Fibroblast of skin of left biceps (primary cell): ENCODE data around the gene NCOA1.
A peak's percentile ranks its signal among the peaks of the same experiment; 100 is the strongest.
"Not testable (repeated sequence)": the region's sequence is repeated elsewhere in the genome, so short reads cannot be mapped to it uniquely, and the experiment has no call there.

Source experiments
- DNase-seq, 2 experiments: peaks; one replicate each; pipeline ENCODE4 v3.0.0-alpha.2; 2013; ENCODE audit warnings: low read depth in 2 of 2

NCOA1 gene

GRCh38 chr2:24787532-24787931 is 296.5 kb downstream of the NCOA1 start:
- no peak for DNase-seq

DNA sequence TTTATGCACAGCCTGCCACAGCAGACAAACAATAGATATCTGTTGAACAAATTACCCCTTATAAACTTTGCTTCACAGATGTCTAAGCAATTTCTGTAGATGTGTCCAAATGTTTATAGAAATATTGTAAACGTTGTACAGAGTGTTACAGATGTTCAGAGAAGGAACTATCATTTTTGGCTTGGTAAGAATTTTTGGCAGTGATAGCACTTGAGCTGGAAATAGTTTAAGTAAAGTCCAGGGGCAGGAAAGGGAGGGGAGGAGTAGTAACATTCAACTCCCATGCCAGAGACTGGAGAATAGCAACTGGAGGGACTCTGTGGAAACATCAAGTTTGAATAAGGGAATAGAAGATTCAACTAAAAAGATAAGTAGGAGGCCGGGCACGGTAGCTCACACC is 297.8 kb downstream of the NCOA1 start:
- no peak for DNase-seq

GRCh38 chr2:24791452-24791851 is 300.4 kb downstream of the NCOA1 start:
- no peak for DNase-seq

- no peak for DNase-seq
These were observed 301.5 kb downstream of the NCOA1 start for GRCh38 chr2:24792542-24792873.

- DNase-seq = peak; percentile 89
These were observed 302.1 kb downstream of the NCOA1 start, which contains the start of the genes CENPO and PTRHD1 for GRCh38 chr2:24792874-24793760. TSS of gene CENPO (plus strand) at chr2:24793425. CDS start at chr2:24793920, 495 bp downstream. TSS of gene PTRHD1 (minus strand) at chr2:24793391. CDS start at chr2:24793377, 14 bp downstream.

DNA sequence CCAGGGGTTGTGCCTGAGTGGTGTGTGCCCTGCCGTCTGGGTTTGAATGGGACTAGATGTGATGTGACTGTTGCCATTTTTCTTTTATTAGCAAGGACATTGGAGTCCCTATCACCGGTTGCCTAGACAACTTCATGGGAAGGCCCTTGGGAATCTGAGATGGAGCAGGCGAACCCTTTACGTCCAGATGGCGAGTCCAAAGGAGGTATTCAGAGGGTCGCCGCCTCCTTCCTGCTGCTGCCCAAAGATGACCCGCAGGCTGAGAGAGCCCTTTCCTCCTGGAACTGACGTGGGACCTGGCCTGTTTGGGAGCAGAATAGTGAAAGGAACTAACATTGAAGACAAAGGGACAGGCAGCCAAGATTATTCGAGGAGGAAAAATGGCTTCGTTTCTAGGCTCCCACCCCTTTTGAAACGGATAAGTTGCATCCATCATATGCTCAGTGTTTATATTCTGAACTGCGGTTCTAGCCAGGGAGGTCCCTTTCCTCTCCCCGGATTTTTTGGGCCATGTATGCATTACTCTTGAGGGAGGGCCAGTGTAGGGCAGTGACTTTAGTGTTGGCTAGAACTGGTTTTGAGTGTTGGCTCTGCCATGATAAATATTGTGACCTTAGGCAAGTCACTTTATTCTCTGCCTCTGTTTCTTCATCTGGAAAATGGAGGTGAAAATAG is 302.8 kb downstream of the NCOA1 start:
- no peak for DNase-seq

GRCh38 chr2:24797644-24798043 is 306.6 kb downstream of the NCOA1 start:
- no peak for DNase-seq

DNA sequence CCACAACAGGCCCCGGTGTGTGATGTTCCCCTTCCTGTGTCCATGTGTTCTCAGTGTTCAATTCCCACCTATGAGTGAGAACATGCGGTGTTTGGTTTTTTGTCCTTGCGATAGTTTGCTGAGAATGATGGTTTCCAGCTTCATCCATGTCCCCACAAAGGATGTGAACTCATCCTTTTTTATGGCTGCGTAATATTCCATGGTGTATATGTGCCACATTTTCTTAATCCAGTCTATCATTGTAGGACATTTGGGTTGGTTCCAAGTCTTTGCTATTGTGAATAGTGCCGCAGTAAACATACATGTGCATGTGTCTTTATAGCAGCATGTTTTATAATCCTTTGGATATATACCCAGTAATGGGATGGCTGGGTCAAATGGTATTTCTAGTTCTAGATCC is 309.4 kb downstream of the NCOA1 start:
- DNase-seq = not testable (repeated sequence)

GRCh38 chr2:24805811-24806660 is 315.0 kb downstream of the NCOA1 start:
- DNase-seq = not testable (repeated sequence)

GRCh38 chr2:24806661-24807036 is 315.6 kb downstream of the NCOA1 start:
- no peak for DNase-seq

DNA sequence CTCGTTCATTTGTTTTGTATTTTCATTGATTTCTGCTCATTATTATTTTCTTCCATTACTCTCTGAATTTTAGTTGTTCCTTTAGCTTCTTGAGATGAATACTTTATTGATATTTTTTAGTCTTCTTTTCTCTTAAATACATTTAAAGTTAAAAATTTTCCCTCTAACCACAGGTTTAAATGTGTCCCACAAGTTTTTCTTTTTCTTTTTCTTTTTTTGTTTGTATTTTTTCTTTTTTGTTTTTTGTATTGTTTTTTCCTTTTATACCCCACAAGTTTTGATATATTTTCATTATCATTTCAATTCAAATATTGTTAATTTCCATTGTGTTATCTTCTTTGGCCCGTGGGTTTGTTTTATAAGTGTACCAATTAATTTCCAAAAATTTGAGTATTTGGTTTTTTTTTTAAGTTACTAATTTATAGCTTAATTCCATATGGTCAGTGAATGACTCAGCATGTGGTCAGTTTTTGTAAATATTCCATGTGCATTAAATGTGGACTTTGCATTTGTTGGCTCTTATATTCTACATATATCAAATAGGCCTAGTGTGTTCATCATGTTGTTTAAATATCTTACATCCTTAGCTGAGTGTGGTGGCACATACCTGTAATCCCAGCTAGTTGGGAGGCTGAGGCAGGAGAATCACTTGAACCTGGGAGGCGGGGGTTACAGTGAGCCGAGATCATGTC is 318.4 kb downstream of the NCOA1 start:
- no peak for DNase-seq

DNA sequence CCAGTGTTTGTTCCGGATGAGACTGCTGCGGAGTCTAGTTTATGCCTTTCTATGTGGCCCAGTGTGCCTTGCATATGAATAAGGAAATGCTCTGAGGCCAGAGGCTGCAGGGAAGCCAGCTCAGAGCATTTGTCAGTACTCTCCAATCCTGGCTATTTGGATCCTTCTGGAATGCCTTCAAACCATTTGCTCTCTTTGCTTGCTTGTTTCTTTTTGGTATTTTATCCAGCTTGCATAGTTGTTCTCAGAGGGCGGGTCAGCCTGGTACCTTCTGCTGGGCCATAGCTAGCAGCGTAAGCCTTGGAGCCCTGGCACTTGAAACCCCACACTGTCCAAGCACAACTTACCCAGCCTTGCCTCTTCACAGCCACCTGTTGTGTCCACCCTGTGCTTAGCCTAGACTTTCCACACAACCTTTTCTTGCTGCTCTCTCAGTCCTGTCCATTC is 322.7 kb downstream of the NCOA1 start:
- no peak for DNase-seq

DNA sequence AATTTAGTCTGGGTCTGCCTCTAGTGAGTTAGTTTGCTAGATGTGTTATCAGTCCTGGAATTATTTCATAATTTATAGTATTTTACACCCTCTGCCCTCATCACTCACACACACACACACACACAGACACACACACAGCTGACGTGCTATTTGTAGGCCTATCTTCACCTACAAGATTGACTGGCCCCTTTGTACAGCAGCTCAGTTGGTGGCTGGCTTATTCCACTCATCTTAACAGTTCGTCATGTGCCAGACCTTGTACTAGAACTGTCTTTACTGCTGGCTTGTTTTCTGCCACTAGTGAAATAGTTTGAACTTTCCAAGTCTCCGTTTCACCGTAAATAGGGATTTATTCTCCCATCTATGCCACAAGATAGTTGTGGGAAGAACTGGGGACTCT is 323.5 kb downstream of the NCOA1 start:
- DNase-seq = no peak

GRCh38 chr2:24815171-24815570 is 324.1 kb downstream of the NCOA1 start:
- no peak for DNase-seq

- no peak for DNase-seq
These were observed 325.4 kb downstream of the NCOA1 start for GRCh38 chr2:24816404-24816803.

GRCh38 chr2:24816884-24817283 is 325.8 kb downstream of the NCOA1 start:
- peak; percentile 55 to 61 for DNase-seq

- DNase-seq = no peak
These were observed 327.7 kb downstream of the NCOA1 start for GRCh38 chr2:24818721-24819167.

DNA sequence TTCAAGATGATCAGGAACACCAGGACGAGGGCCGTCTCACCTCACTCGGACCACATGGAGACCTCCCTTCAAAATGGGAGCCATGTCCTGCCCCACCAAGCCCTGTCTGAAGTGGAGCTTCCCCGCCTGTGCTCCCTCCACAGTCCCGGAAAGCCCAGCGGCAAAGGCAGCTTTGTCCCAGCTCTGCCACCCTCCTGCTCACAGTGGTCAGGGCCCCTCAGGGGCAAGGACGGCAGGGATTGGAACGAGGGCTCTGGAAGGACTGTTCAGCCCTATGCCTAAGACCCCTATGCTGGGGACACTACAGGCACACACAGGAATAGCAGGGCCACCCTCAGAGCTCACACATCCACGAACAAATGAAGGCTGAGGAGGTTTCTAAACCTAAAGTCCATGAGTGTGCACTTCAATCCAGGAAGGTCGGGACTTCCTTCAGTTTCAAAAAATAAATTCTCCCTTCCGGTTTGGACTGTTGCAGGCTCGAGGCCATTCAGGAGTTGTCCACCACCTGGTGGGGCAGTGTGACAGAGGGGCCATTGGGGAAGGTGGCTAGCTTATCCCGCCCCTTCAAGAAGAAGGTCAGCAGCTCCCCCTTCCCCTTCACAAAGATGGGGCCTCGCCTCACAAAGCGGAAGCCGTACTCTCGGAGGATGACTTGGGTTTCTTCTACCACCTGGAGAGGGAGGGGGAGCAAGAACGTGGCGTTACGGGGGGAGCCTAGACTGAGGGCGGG is 328.6 kb downstream of the NCOA1 start:
- DNase-seq = no peak

GRCh38 chr2:24820175-24820513 is 329.1 kb downstream of the NCOA1 start:
- DNase-seq = no peak
